Bronchial epithelial cell (primary cell): ENCODE results near the gene RNF186. TPM values are rescaled to one million over a fixed set of nuclear protein-coding genes. Genes with fewer than 3 reads are reported as not detected.
"Not testable (repeated sequence)": the region's sequence is repeated elsewhere in the genome, so short reads cannot be mapped to it uniquely, and the experiment has no call there.

Source experiments
- DNase-seq: peaks from one replicate; pipeline ENCODE4 v3.0.0-alpha.2; 2010; ENCODE audit warnings: low read depth
- FAIRE-seq: peaks from 2 replicates; lab custom pipeline; 2011; peaks lifted over from hg19 to GRCh38; lab: Jason Lieb, UNC
- H3K27me3 ChIP-seq: 2 replicates; pipeline ENCODE4 v1.5.1; 2011; ENCODE audit warnings: low read length; ENCODE audit not compliant: control insufficient read depth, insufficient read depth
- H3K36me3 ChIP-seq: 2 replicates; pipeline ENCODE4 v1.5.1; 2011; ENCODE audit warnings: low read length; ENCODE audit not compliant: control insufficient read depth, insufficient read depth
- H3K4me3 ChIP-seq: 2 replicates; pipeline ENCODE4 v1.5.1; 2011; ENCODE audit warnings: mild to moderate bottlenecking, low read depth, low read length, control low read depth
- total RNA-seq: library from RNA; depleted of rRNA; stranded (reverse); fragments of >200 nt; gene quantifications from 2 replicates; pipeline ENCODE4 v1.2.1, GENCODE V29; 2014
- TF ChIP-seq, protein P1 (sequence below): IDR thresholded peaks from 2 replicates; pipeline ENCODE4 v1.5.1; 2011; ENCODE audit warnings: mild to moderate bottlenecking, moderate library complexity, low read length, control low read depth, inconsistent platforms; ENCODE audit not compliant: insufficient read depth, severe bottlenecking

Gene RNF186
- total RNA-seq, 1 donor from 2014 or later = not detected

DNA sequence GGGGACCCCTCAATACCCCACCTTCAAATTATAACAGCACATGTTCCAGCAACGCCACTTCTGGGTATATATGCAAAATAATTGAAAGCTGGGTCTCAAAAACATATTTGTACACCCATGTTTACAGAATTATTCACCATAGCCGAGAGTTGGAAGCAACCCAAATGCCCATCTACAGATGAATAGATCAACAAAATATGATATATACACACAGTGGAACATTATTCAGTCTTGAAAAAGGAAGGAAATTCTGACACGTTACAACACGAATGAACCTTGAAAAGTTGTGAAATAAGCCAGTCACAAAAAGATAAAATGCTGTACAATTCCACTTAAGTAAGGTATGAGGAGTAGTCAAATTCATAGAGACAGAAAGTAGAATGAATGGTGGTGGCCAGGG lies 20.5 kb downstream of the RNF186 start:
- TF ChIP-seq, protein P1, sequence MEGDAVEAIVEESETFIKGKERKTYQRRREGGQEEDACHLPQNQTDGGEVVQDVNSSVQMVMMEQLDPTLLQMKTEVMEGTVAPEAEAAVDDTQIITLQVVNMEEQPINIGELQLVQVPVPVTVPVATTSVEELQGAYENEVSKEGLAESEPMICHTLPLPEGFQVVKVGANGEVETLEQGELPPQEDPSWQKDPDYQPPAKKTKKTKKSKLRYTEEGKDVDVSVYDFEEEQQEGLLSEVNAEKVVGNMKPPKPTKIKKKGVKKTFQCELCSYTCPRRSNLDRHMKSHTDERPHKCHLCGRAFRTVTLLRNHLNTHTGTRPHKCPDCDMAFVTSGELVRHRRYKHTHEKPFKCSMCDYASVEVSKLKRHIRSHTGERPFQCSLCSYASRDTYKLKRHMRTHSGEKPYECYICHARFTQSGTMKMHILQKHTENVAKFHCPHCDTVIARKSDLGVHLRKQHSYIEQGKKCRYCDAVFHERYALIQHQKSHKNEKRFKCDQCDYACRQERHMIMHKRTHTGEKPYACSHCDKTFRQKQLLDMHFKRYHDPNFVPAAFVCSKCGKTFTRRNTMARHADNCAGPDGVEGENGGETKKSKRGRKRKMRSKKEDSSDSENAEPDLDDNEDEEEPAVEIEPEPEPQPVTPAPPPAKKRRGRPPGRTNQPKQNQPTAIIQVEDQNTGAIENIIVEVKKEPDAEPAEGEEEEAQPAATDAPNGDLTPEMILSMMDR = no peak
- no peak overlapping the region for H3K4me3 ChIP-seq
- H3K27me3 ChIP-seq = no peaks in the 10 kb centered on the region
- DNase-seq (peak; percentile 9), FAIRE-seq (no peak)
- H3K36me3 ChIP-seq = peaks cover 2% of the 10 kb centered on the region

DNA sequence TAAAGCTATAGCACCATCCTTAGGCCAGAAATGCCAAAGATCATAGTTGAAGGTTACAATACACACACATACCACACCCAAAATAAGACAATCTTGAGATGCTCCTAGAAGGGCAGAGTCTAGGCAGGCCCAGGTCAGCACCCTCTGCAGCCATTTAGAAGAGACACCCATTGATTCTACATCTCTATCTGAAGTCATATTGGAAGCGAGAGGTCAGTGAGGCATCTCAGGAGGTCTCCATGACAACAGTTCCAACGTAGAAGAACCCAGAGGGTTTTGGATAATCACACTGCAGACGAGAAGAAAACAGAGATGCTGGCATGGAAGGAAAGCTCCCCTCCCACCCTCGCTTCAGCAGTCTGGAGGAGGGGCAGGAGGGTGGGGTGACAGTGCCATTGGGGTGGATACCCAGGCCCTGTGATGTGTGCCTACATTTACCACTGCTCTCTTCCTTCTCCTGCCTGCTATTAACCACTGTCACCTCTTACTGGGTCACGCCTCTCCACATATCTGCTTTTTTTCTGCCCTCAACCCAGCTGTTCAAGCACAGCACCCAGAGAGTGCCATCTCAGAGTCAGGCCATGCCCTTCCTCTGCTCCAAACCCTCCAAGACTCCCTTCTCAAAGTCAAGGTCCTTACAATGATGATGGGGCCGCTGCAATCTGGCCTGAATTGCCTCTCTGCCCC lies 21.6 kb downstream of the RNF186 start:
- H3K4me3 ChIP-seq = no peak overlapping the region
- H3K27me3 ChIP-seq = no peaks in the 10 kb centered on the region
- DNase-seq (no peak), FAIRE-seq (peak; percentile 62)
- TF ChIP-seq, protein P1 = no peak
- peaks cover 2% of the 10 kb centered on the region for H3K36me3 ChIP-seq

DNA sequence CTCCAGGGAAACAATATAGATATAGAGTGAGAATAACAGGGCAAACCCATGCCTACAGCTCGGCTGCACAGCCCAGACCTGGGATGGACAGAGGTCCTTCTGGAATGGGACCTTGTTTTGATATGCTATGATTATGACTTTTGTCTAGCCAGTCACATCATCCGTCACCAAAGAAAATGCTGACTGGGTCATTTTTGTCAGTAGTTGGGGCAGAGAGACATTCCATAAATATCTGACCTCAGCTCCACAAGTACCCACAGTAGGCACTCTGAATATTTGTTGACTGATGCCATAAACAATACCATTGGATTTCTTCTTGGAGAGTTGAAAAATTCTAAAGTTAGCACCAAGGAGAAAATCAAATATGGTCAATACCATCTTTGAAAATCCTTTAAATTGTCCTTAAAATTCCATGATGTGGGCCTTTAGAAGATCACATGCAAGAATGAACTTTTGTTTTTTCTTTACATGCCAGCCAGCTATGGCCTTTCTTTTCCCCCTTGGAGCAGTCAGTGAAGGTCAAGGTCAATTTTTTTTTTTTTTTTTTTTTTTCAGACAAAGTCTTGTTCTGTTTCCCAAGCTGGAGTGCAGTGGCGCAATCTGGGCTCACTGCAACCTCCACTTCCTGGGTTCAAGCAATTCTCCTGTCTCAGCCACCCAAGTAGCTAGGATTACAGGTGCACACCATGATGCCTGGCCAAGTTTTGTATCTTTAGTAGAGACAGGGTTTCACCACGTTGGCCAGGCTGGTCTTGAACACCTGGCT lies 22.7 kb downstream of the RNF186 start:
- Histone ChIP-seq H3K36me3 (peaks cover 2% of the 10 kb centered on the region), H3K4me3 (no peak overlapping the region), H3K27me3 (no peaks in the 10 kb centered on the region)
- TF ChIP-seq, protein P1 = no peak
- no peak for DNase-seq
- no peak for FAIRE-seq

DNA sequence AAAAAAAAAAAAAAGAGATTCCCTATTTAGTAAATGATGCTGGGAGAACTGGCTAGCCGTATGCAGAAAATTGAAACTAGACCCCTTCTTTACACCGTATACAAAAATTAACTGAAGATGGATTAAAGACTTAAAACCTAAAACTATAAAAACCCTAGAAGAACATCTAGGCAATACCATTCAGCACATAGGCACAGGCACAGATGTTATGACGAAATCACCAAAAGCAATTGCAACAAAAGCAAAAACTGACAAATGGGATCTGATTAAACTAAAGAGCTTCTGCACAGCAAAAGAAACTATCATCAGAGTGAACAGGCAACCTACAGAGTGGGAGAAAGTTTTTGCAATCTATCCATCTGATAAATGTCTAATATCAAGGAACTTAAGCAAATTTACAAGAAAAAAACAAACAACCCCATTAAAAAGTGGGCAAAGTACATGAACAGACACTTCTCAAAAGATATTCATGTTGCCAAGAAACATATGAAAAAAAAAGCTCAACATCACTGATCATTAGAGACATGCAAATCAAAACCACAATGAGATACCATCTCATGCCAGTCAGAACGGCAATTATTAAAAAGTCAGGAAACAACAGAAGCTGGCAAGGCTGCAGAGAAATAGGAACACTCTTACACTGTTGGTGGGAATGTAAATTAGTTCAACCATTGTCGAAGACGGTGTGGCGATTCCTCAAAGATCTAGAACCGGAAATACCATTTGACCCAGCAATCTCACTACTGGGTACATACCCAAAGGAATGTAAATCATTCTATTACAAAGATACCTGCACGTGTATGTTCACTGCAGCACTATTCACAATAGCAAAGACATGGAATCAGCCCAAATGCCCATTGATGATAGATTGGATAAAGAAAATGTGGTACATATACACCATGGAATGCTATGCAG lies 24.8 kb downstream of the RNF186 start:
- H3K36me3 ChIP-seq, DNase-seq, H3K4me3 ChIP-seq, FAIRE-seq, H3K27me3 ChIP-seq: not testable (repeated sequence)

DNA sequence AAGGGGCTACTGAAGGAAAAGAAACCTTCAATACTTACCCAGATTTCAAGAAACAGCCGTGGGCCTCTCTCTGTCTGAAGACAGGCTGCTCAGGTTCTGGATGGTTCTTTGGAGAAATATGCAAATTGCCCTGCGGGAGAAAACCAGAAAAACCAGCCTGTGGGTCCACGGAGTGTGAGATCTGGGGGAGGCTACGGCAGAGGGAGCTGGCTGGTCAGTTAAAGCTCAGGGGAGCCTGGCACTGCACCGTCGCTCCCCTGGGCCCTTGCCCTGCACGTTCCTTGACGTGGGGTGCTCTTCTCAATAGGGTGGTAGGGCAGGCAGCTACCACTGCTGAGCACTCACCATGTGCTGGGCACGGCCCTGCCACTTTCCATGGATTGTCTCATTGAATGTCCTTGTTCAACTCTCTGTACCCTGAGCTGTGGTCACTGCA lies 28.1 kb downstream of the RNF186 start:
- FAIRE-seq (no peak), DNase-seq (peak; percentile 50)
- no peak overlapping the region for H3K4me3 ChIP-seq
- H3K36me3 ChIP-seq = peaks cover 1% of the 10 kb centered on the region
- H3K27me3 ChIP-seq = no peaks in the 10 kb centered on the region
- TF ChIP-seq, protein P1 = no peak
